ENCODE results near the gene ETNK1. TPM values are rescaled to one million over a fixed set of nuclear protein-coding genes. Genes with fewer than 3 reads are reported as not detected.

The ETNK1 gene
- total RNA-seq, 2 experiments from 2014 or later = 54.9 to 55.2 TPM

- peaks cover 1% of the 10 kb centered on the region for H3K4me1 Mint-ChIP-seq (ENCODE audit: low read depth)
- no peak overlapping the region for H3K4me3 Mint-ChIP-seq
- intact Hi-C loops (cut with micrococcal nuclease) = loop anchor here (10.0 kb wide), 1 partner anchor 121 kb away; the partner anchor contains the start of gene C2CD5
- no peak for DNase-seq
- H3K27ac Mint-ChIP-seq = no peak overlapping the region
- ChIA-PET POLR2A (no interaction called here), CTCF (interaction anchor here (0.6 to 1.7 kb wide), 2 partner anchors 19 to 136 kb away, joined by 3 to 5 read pairs; no protein-coding TSS in a partner anchor)
- TF ChIP-seq CTCF (IDR thresholded peaks at IDR 0.05) = no peak
- no peaks in the 10 kb centered on the region for H3K27me3 Mint-ChIP-seq
- no peak for ATAC-seq
- H3K9me3 Mint-ChIP-seq = no peaks in the 10 kb centered on the region
- peaks cover 17% of the 10 kb centered on the region for H3K36me3 Mint-ChIP-seq (ENCODE audit: low read depth)
These were observed 40.5 kb downstream of the ETNK1 start for GRCh38 chr12:22665476-22665875.

- no peak for ATAC-seq
- Mint-ChIP-seq H3K9me3 (no peaks in the 10 kb centered on the region), H3K4me1 (ENCODE audit: low read depth) (peaks cover 1% of the 10 kb centered on the region), H3K36me3 (ENCODE audit: low read depth) (peaks cover 14% of the 10 kb centered on the region), H3K4me3 (no peak overlapping the region), H3K27ac (no peak overlapping the region), H3K27me3 (no peaks in the 10 kb centered on the region)
- POLR2A ChIA-PET = no interaction called here
- TF ChIP-seq CTCF (IDR thresholded peaks at IDR 0.05) = no peak
- CTCF ChIA-PET = no interaction called here
- intact Hi-C loops (cut with micrococcal nuclease) = loop anchor here (10.0 kb wide), 1 partner anchor 122 kb away; the partner anchor contains the start of gene C2CD5
- no peak for DNase-seq
These were observed 42.2 kb downstream of the ETNK1 start for GRCh38 chr12:22667122-22667521.

- POLR2A ChIA-PET = no interaction called here
These were observed 43.5 kb downstream of the ETNK1 start for GRCh38 chr12:22668441-22668840.

GRCh38 chr12:22670762-22671161 lies 45.8 kb downstream of the ETNK1 start:
- POLR2A ChIA-PET = no interaction called here
- Mint-ChIP-seq H3K27ac (no peak overlapping the region), H3K9me3 (no peaks in the 10 kb centered on the region), H3K36me3 (ENCODE audit: low read depth) (peaks cover 23% of the 10 kb centered on the region), H3K27me3 (no peaks in the 10 kb centered on the region), H3K4me1 (ENCODE audit: low read depth) (no peaks in the 10 kb centered on the region), H3K4me3 (no peak overlapping the region)
- no peak for TF ChIP-seq CTCF (IDR thresholded peaks at IDR 0.05)
- no peak for ATAC-seq
- intact Hi-C loops (cut with micrococcal nuclease) = no loop called here
- CTCF ChIA-PET = interaction anchor here (0.8 to 2.6 kb wide), 7 partner anchors 8 to 140 kb away, joined by 3 to 10 read pairs (median 5); partner anchors contain the start of genes C2CD5 and ETNK1
- no peak for DNase-seq

More at GRCh38 chr12:22668441-22668840, 43.5 kb downstream of the ETNK1 start:
- Mint-ChIP-seq H3K9me3 (no peaks in the 10 kb centered on the region), H3K27ac (no peak overlapping the region), H3K4me3 (no peak overlapping the region), H3K36me3 (ENCODE audit: low read depth) (peaks cover 14% of the 10 kb centered on the region), H3K4me1 (ENCODE audit: low read depth) (peaks cover 1% of the 10 kb centered on the region), H3K27me3 (no peaks in the 10 kb centered on the region)
- intact Hi-C loops (cut with micrococcal nuclease) = loop anchor here (10.0 kb wide), 1 partner anchor 124 kb away; the partner anchor contains the start of gene C2CD5
- no peak for TF ChIP-seq CTCF (IDR thresholded peaks at IDR 0.05)
- no peak for ATAC-seq
- CTCF ChIA-PET = no interaction called here
- DNase-seq = no peak

GRCh38 chr12:22672951-22673350 lies 48.0 kb downstream of the ETNK1 start:
- DNase-seq = no peak
- Mint-ChIP-seq H3K27me3 (no peaks in the 10 kb centered on the region), H3K4me1 (ENCODE audit: low read depth) (peaks cover 3% of the 10 kb centered on the region), H3K27ac (no peak overlapping the region), H3K36me3 (ENCODE audit: low read depth) (peaks cover 33% of the 10 kb centered on the region), H3K4me3 (no peak overlapping the region), H3K9me3 (no peaks in the 10 kb centered on the region)
- TF ChIP-seq CTCF (IDR thresholded peaks at IDR 0.05) = no peak
- ChIA-PET CTCF (interaction anchor here (0.9 kb wide), 1 partner anchor 12 kb away, joined by 4 read pairs; no protein-coding TSS in a partner anchor), POLR2A (no interaction called here)
- intact Hi-C loops (cut with micrococcal nuclease) = no loop called here
- ATAC-seq = no peak
